Ishikawa (cell line): ENCODE results near the gene LRRC46.

ENCODE experiments used
- CEBPB ChIP-seq: IDR thresholded peaks from 2 replicates; pipeline ENCODE4 v1.6.1; 2012
- CREB1 ChIP-seq: IDR thresholded peaks from 2 replicates; pipeline ENCODE4 v1.6.1; 2012; ENCODE audit warnings: low read depth
- EGR1 ChIP-seq: IDR thresholded peaks from 2 replicates; pipeline ENCODE4 v1.6.1; 2012
- EP300 ChIP-seq: IDR thresholded peaks from 2 replicates; pipeline ENCODE4 v1.6.1; 2012; ENCODE audit warnings: borderline replicate concordance
- FOXM1 ChIP-seq: IDR thresholded peaks from 2 replicates; pipeline ENCODE4 v1.6.1; 2012; ENCODE audit warnings: low read depth, borderline replicate concordance
- NFIC ChIP-seq: IDR thresholded peaks from 2 replicates; pipeline ENCODE4 v1.6.1; 2012
- RAD21 ChIP-seq: IDR thresholded peaks from 2 replicates; pipeline ENCODE4 v1.6.1; 2012; ENCODE audit warnings: low read depth
- REST ChIP-seq: IDR thresholded peaks from 2 replicates; pipeline ENCODE4 v1.6.1; 2012; ENCODE audit warnings: low read depth, mild to moderate bottlenecking
- TAF1 ChIP-seq: IDR thresholded peaks from 2 replicates; pipeline ENCODE4 v1.6.1; 2012; ENCODE audit warnings: low read depth, mild to moderate bottlenecking
- TCF12 ChIP-seq: IDR thresholded peaks from 2 replicates; pipeline ENCODE4 v1.6.1; 2012; ENCODE audit warnings: low read depth
- TEAD4 ChIP-seq: IDR thresholded peaks from 2 replicates; pipeline ENCODE4 v1.6.1; 2012
- YY1 ChIP-seq: IDR thresholded peaks from 2 replicates; pipeline ENCODE4 v1.6.1; 2012; ENCODE audit warnings: low read depth
- ZBTB7A ChIP-seq: IDR thresholded peaks from 2 replicates; pipeline ENCODE4 v1.6.1; 2012; ENCODE audit warnings: low read depth
- TF ChIP-seq, protein P1 (sequence below): IDR thresholded peaks from 2 replicates; pipeline ENCODE4 v1.6.1; 2012
- TF ChIP-seq, protein P2 (sequence below): IDR thresholded peaks from 2 replicates; pipeline ENCODE4 v1.6.1; 2012

Gene LRRC46

DNA sequence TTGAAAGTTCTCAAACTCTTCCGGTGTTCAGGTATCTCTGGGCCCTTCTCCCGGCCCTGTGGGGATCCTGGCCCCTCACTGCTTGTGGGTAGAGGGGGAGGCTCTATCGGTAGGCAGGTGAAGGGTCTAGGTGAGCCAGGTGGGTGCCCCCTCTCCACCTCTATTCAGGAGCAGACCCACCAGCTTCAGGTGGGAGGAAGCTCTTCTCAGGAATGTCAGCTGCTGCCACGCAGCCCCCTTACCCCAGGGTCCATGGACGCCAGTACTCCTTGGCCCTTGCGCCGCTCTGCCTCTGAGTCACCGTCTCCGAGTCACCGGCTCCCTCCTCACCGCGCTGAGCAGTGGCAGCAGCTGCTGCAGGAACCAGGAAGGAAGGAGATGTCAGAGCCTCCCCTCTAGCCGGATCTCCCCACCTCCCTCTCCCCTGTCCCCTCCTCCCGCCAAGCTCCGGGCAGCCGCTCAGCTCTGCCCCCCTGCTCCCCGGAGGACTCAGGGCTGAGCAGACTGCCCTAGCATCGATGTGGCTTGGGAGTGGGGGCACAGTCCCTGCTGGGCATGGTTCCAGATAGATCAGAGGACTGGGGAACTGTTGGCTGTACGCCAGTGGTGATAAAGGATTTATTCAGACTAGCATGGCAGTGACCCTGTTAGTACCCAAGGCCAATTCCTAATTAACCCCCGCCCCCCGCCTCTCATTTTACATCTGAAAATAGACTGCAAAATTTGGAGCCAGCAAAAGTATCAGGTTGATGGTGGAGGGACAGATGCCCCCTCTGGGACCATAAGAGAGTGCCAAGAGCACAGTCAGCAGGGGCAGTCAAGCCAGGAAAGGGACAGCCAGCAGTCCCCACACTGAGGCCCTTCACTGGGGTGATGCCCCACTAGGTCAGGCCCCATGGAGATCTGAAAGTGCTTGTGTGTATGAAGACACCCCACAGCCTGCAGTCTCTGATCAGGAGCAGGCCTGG, 9.8 kb upstream of the LRRC46 start, which contains the start of gene OSBPL7:
Gene OSBPL7, minus strand, starts transcription at position 371 of the 968 bp plus-strand sequence. CDS start 1,516 bp downstream, outside the sequence.
- TF ChIP-seq YY1 (no peak), TAF1 (no peak), CEBPB (no peak), CREB1 (no peak), REST (no peak), FOXM1 (no peak), EP300 (no peak), TCF12 (no peak), TEAD4 (0 out of 2 replicates have a peak, but pooled peaks have one; percentile 4), ZBTB7A (peak; percentile 82; the same call in 1 of the 2 replicates), RAD21 (no peak), NFIC (peak; percentile 66)
- TF ChIP-seq, protein P1, sequence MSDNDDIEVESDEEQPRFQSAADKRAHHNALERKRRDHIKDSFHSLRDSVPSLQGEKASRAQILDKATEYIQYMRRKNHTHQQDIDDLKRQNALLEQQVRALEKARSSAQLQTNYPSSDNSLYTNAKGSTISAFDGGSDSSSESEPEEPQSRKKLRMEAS = no peak

DNA sequence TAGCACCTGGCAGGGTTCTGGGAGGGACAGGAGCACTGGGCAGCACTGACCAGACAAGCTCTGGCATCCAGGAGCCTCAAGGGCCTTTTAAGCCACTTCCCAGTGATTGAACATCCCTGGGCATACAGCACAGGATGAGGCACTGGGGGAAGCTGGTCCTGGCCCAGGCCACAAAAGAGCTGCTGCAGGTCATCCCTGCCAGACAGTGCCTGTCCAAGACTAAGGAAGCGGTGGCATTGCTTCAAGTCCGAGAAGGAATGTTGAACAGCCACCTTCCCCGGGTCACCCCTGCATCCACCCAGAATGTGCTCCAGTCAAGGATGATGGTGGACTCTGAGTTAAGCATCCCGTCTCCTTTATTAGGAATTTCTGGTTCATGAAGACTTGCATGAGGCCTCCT, 8.7 kb upstream of the LRRC46 start:
- TF ChIP-seq TEAD4 (no peak), TCF12 (no peak), REST (no peak), NFIC (no peak)

GRCh38 chr17:47823519-47823918, 8.0 kb upstream of the LRRC46 start:
- TF ChIP-seq CREB1 (no peak), CEBPB (no peak), NFIC (no peak), TAF1 (no peak), ZBTB7A (no peak), TEAD4 (no peak), TCF12 (no peak), EGR1 (no peak), REST (no peak)

DNA sequence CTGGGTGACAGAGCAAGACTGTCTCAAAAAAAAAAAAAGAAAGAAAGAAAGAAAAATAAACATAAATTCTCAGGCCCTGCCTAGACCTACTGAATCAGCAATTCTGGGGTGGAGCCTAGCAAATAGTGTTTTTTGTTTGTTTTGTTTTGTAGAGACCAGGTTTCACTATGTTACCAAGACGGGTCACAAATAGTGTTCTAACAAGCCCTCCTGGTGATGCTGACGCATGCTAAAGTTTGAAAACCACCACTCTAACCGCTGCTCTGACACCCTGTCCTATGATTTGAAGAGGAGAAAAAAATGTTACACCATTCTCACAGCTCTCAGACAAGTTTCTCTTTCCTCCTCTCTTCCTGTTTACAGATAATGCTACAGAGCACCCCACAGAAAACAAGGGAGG, 1.6 kb upstream of the LRRC46 start:
- TF ChIP-seq ZBTB7A (no peak), RAD21 (no peak), YY1 (no peak), TCF12 (no peak), EGR1 (no peak), REST (no peak), CREB1 (no peak), TEAD4 (no peak), TAF1 (no peak), EP300 (no peak), FOXM1 (no peak)
- TF ChIP-seq, protein P1 = no peak
- TF ChIP-seq, protein P2, sequence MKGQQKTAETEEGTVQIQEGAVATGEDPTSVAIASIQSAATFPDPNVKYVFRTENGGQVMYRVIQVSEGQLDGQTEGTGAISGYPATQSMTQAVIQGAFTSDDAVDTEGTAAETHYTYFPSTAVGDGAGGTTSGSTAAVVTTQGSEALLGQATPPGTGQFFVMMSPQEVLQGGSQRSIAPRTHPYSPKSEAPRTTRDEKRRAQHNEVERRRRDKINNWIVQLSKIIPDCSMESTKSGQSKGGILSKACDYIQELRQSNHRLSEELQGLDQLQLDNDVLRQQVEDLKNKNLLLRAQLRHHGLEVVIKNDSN = no peak
